HG03045 (cell line): ENCODE data around the gene ZNF804B.

Experiments
- ATAC-seq: cut with Tn5 transposase; IDR thresholded peaks from one replicate; pipeline ENCODE4 v1.9.1; 2021; ENCODE audit warnings: mild to moderate bottlenecking, moderate library complexity; ENCODE audit not compliant: unreplicated experiment

ZNF804B gene

DNA sequence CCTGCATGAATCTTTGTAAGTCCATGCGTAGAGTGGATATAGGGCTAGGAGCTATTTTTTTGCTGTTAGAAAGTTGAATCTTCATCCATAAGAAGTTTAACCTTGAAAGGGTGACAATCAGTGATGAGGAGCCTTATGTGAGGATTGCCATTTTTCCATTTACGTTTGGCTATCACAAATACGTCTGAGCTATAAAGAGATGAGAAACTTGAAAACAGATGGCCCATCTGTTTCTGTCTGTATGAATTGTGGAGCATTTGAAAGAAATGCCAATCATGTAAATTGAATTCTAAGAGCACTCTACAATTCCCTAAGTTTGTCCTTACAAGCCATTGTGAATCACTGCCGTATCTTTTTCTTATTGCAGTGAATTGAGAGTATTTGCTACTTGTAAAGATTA lies 205.9 kb downstream of the ZNF804B start:
- no peak for ATAC-seq

DNA sequence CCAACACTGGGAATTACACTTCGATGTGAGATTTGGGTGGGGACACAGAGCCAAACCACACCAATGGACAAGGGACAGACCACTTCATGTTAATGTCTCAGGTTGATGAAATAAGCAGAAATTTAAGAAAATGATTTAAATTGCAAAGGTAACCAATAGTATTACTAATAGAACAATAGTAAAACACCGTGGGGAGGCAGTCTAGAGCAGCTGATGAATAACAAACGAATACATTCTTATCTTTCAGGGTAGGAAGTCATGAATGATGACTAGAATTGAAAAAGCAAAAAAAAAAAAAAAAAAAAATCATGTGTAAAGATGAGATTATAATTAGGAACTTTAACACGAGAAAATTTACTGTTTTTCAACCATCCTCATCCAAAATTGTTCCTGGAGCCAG lies 207.9 kb downstream of the ZNF804B start:
- no peak for ATAC-seq

DNA sequence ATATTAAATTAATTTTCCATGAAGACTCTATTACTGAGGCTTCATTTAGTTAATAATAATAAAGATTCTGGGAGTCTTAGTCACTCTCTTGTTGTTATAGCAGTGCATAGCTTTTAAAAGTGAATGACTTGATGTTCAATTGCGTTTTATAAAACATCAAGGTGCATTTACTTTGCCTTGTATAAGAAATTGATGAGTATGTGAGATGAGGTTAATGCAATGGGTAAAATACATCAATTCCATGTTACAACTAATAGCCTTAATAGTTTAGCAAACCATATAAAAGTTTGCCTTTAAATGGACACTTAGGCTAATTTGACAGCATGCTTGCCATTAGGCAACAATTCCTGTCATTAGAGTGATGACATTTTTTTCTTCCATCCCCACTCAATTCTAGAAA lies 209.7 kb downstream of the ZNF804B start:
- no peak for ATAC-seq

DNA sequence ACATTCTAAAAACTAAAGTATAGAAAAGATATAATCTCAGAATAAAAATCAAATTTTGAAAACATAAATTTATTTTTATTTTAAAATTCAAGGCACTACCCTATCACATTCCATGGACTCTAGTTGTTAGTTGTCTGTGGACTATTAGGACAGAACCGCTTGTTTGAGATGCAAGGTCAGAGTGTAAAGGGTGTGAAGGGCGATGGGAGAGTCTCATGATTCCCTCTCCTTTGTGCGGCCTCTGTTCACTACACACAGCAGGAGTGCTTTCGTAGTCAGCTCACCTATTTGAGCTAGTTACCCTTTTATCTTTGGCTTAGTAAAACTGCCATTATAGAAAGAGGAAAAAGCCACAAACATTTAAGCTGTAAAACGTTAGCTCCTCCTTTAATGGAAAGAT lies 225.8 kb downstream of the ZNF804B start:
- ATAC-seq: no peak

DNA sequence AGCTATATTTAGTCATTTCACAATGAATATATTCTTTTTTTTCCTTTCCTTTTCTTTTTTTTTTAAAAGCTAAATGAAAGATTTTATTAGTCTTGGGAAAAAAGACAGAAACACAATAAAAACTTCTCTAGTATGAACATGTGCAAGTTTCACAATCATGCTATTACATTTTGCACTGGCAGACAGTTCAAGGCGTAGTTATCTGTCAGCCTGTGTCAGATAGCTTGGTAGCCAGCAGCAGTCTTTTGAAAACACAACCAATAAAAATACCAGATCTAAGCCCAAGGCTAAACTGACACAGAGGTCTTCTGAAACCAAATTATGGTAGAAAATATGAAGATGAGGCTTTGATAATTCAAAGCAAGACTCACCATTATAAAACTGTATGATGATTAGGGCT lies 241.8 kb downstream of the ZNF804B start:
- no peak for ATAC-seq

DNA sequence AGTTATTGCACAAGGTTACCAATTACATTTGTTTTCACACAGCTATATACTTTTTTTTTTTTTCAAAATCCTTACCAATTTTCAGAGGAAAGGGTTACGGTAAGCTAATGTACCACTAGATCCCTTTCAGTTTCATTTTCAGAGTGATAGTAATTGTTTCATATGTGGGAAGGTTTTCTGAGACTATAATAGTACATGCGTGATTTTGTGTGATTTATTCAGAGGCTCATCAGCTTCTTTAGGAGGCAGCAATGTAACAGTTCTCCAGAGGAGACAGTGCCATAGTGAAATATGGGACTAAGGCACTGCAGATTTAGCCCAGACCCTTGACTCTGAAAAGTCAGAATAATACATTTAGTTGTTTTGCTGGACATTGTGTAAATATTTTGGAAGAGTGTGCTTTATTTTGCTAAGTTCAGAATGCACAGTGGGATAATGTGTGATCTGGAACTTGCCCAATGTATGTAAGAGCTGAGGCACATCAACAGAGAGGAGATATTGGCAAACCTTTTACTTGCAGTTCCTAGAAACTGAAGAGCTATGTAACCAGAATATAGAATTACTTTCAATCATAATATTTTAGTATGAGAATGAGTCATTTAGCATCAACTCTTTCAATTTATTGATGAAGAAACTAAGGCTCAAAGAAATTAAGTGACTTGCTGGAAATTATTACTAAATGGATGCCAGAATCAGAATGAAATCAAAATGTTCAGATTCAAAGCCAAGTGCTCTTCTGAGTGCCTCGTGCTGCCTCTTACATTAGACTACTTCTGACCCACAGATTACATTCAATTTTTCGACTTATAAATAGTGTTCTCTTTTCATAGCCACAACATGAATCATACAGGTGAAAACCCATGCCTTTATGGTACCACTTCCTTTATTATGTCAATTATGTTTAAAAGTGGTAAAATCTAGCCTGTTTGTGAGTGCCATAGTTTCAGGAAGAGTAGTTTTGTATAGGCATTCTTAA lies 243.8 kb downstream of the ZNF804B start:
- ATAC-seq: peak; percentile 92

DNA sequence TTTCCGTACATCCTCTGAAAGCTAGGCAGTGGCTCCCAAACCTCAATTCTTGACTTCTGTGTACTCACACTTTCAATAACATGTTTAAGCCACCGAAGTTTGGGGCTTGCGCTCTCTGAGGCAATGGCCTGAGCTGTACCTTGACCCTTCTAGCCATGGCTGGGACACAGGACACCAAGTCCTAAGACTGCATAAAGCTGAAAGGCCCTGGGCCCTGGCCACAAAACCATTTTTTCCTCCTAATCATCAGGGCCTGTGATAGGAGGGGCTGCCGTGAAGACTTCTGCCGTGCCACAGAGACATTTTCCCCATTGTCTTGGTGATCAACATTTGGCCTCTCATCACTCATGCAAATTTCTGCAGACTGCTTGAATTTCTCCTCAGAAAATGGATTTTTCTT lies 252.5 kb downstream of the ZNF804B start:
- no peak for ATAC-seq

DNA sequence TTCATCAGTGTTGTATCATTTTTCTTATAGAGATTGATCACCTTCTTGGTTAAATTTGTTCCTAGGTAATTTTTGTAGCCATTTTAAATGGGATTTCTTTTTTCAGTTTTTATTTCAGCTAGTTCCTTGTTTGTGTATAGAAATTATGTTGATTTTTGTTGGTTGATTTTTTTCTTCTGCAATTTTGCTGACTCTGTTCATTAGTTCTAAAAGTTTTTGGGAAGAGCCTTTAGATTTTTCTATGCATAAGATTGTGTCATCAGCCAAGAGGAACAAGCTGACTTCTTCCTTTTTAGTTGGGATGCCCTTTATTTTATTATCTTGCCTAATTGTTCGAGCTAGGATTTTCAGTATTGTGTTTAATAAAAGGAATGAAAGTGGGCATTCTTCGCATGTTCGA lies 258.2 kb downstream of the ZNF804B start:
- ATAC-seq: no peak

DNA sequence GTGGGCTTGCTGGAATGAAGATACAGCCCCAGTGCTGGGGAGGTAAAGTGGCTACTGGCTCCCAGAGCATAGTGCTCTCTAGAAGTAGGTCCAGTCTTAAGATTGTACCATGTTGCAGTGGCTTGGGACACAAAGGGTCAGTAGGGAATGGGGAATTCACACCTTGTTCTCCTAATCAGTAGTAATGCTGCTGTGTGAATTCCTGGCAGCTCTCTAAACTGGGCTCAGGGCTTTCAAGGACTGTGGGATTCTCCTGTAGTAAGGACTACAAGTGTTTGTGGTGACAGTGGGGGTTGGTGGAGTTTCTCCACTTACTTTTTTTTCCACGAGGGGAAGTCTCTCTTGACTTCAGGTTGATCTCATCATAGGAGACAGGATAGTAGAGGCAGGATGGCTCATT lies 262.2 kb downstream of the ZNF804B start:
- no peak for ATAC-seq

DNA sequence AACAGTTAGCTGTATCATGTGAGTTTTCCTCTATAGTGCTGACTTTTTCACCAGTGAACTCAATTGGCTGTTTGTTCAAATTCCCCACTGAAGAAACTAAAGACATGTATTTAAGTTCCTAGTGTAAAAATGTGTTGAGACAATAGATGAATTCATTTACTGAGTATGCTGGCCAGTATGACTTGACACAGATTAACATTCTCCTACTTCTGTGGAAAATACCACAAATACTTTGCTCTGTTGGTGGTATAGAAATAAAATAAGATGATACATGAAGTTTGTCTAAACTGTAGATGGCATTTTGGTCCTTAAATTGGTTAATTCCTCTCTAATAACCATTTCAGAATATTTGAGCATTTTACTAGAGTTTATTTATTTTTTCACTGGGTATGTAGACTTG lies 263.7 kb downstream of the ZNF804B start:
- no peak for ATAC-seq

DNA sequence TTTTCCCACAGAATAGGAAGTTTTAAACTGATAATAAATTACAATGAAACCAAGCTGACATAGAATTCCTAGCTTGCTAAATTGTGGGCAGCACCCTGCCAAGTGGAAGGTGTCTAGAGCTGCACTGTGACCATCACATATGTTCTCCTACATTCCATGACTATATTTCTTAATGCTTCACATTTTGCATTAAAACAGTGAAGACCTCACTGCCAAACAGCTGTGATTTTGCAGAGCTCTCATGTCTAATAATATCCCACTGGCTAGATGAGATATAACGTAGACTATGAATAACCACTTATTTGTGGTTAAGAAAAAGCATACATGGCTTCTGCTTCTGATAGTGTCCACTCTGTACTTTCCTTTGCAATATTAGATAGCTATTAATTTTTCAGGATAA lies 264.4 kb downstream of the ZNF804B start:
- ATAC-seq: no peak

DNA sequence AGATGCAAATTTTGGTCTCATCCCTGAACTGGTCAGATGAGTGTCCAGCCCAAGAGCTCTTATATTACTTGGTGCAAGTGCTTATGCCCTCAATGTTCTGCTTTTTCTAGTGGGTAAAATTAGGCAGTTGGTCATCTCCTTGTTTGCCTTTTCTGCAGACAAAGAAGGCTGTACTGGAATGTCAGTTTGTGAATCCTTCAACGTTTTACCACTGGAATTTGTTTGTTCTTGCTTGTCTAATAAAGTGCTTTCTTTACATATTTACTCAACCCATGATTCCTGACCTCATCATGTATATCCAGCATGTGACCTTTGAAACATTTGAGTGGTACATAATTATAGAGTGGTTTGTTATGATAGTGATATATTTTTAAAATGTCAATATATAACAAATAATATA lies 268.3 kb downstream of the ZNF804B start:
- ATAC-seq: no peak

DNA sequence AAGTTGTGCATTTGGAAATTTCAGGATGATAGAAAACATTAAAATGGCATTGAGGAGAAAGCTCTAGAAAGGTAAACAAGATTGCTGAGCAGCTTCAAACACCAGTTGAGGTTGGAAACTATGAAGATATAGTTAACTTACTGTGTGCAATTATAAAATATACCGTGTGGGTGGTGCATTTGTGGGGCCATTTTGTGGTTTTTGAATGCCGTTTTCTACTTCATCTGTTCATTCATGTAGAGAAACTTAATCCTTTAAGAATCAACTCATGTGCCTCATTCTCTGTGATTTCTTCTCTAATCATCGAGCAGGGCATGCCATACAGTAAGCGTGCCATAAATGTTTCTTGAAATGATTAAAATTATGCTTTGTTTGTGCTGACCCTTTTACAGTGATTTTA lies 268.8 kb downstream of the ZNF804B start:
- ATAC-seq: no peak

DNA sequence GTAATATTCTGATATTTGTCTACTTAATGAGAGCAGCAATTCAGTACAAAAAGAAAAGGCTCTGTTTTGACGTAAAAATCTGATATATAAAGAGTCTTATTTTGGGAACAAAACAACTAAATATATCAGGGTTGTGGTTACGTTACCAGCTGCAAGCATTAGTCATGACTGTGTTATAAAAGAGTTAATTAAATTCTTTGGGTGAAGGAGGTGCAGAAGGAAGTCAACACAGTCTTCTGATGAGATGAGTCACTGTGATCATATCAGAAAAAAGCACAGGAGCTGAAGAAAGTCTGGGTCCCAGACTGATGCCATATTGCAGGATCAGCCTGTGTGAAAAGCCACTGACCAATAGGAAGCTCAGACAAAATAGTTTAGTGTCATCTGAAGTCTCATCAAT lies 270.4 kb downstream of the ZNF804B start:
- ATAC-seq: no peak

DNA sequence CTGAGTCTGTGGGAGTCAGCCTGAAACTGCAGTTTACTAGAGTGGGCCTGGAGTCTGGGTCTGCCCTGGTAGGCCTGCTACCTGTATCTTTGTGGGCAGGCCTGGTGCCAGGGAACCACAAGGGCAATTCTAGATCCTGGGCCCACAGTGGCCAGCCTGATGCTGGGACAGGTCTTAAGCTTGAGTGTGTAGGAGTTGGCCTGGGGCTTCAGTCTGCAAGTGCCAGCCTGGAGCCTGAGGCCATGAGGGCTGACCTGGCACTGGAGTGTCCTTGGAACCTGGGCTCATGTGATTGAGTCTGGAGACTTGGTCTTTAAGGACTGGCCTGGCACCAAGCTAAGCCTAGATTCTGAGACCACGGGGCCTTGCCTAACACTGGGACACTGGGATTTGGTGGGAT lies 281.7 kb downstream of the ZNF804B start:
- no peak for ATAC-seq

DNA sequence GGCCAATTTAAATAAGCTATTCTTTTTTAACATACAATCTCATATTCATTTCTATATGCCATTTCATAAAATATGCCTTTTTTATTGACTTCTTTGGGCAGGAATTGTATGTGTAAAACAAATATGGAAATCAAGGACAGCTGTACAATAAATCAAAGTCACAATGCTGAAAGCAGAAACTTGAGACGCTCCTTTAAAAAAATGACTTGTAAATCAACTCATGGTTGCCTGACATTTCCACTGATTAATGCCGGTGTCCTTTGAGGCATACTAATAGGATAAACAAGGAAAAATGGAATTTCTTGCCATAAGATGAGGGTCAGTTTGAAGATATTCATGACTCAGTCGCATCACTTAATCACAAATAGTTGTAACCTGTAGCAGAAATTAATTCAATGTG lies 283.4 kb downstream of the ZNF804B start:
- no peak for ATAC-seq

DNA sequence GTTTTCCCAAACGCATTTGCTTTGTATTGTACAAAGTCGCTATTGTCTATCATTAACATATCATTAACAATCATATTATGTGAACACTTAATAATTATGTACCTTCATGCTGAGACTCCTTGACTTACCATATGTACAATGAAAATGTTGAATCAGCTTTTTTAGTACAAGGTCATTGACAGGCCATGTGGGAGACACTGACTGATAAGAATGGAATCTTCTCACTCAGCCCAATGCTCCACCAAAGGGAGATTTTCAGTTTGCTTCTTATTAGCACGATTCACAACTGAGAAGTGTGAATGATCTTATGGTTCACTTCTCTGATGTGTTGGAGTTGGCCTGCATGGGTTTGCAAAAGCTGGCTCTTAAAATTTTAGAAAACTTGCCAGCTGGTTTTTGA lies 289.5 kb downstream of the ZNF804B start:
- no peak for ATAC-seq

DNA sequence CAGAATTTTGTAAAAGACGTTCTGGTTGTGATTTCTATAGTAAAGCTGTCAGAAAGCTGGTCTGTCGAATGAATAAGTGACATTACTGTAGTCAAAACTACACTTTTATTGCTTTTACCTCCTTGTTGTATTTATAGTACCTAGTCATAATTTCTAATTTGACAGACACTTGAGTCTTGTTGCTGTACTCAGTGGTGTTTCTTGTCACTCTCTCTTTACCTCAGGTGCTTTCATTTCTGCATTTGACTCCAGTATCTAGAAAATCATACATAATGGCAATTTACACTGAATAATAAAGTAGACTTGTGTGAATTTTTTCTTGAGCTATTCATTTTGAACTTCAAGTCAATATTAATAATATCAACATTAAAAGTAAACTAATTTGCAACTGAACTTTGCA lies 293.6 kb downstream of the ZNF804B start:
- no peak for ATAC-seq

DNA sequence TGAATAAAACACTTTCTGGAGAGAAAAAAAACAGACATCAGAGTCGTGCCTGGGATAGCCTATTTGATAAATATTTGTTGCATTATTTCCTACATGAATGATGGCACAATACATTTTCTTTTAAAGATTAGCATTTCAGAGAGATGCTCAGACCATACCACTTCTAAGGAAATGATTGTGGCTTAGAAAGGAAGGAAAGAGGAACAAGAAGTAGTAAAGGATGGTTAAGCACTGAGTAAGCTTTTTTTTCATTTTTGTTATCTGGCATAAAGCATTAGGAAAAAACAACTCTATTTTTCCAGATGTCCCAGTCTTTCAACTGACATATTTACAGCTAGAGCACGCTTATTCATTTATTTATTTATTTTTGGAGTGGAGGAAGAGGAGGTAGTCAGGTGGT lies 294.9 kb downstream of the ZNF804B start:
- ATAC-seq: no peak

DNA sequence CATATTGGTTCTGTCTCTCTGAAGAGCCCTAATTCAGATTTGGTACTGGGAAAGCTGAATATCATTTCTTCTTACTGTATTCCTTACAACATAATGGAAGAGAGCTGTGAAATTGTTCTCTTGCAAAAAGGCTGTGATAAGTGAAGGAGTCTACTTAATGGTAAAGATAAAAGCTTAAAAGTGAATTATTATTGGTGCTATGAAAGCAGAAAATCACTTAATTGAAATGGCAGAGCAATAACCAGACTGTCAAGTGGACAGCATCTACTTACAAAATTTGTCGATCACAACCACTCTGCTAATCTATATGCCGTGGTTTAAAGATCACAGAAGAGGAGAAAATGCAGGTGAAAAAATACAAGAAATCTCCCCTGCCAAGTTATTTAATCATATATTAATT lies 300.7 kb downstream of the ZNF804B start:
- no peak for ATAC-seq

DNA sequence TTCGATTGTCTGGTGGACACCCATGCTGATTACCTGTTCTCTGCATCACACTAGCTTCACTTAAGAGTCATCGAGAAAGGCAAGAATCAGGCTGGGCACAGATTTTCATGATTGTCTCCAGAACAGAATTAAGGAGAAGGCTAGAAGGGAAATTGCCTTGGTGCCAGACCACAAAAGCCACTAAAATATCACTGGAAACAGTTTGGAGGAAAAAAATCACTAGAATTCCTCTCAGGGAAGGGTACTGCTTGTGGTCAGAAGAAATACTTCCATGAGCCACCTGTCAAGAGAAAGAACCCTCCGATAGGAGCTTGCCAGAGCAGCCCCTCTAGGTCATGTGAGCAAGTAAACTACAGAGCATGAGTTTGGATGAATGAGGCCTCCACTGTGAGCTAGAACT lies 305.3 kb downstream of the ZNF804B start:
- no peak for ATAC-seq

DNA sequence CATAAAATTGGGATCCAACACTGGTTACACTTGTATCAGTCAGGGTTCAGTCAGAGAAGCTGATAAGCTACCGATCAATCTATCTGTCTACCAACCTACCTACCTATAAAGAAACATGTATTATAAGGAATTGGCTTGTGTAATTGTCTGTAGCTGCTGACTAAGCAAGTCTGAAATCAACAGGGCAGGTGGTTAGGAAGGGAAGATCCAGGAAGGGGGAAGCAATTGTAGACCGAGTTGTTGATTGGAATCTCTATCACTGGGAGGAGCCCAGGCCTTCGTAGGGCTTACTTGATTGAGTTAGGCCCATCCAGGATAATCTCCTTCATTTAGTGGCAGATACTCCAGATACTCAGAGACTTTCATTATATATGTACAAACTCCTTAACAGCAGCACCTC lies 307.5 kb downstream of the ZNF804B start:
- ATAC-seq: no peak

DNA sequence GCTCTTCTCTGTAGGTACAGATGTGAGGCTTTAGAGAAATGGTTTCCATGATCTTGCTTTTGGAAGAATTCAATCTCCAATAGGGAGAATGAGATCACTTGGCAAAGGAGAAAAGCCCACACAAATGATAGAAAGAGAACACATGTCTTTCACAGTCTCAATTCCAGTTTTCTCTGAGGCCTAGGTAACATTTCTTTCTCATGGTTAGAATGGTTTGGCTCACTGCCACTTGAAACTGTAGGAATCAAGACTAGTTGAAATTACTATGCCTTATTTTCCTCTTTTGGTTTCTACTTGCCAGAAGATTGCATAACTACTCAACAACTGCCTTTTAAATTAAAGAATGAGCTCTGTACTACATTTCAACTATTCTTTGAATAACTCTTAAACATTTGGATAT lies 312.6 kb downstream of the ZNF804B start:
- no peak for ATAC-seq
